IMR-90 (cell line): ENCODE results near the gene CCDC88C. TPM values are rescaled to one million over a fixed set of nuclear protein-coding genes. Genes with fewer than 3 reads are reported as not detected.

ENCODE experiments used
- ATAC-seq: fragments of 200-7000 bp; cut with Tn5 transposase; 2 replicates; pipeline ENCODE4 v1.9.1; 2020; ENCODE audit warnings: low read depth, mild to moderate bottlenecking, moderate library complexity
- BruUV-seq: library from RNA; stranded (reverse); fragments of 400-500 nt; replicated peaks from 2 replicates; lab custom pipeline; 2021; lab: Mats Ljungman, UMichigan
- CTCF ChIA-PET: fragments of 300-600 bp; formaldehyde crosslinking; extraction: SDS; loops from one replicate; lab custom pipeline; 2021; ENCODE audit warnings: antibody characterized with exemption; lab: Yijun Ruan, JAX
- POLR2A ChIA-PET: fragments of 300-600 bp; sonication (Branson Sonifier 250); formaldehyde crosslinking; loops from one replicate; lab custom pipeline; 2022; ENCODE audit warnings: antibody characterized with exemption; ENCODE audit not compliant: unreplicated experiment; lab: Charles Lee
- DNase-seq: peaks from one replicate; pipeline ENCODE4 v3.0.0; 2013
- H2AFZ ChIP-seq: replicated peaks from 2 replicates; pipeline ENCODE3; 2013; ENCODE audit warnings: low read length, mild to moderate bottlenecking; ENCODE audit not compliant: poor library complexity
- H2AK5ac ChIP-seq: 2 replicates; pipeline ENCODE4 v1.6.1; 2013; ENCODE audit warnings: low read depth, low read length, inconsistent platforms
- H2AK9ac ChIP-seq: replicated peaks from 2 replicates; pipeline ENCODE3; 2013; ENCODE audit warnings: mild to moderate bottlenecking, low read depth, low read length, moderate library complexity; ENCODE audit not compliant: poor library complexity
- H2BK120ac ChIP-seq: 2 replicates; pipeline ENCODE4 v1.6.1; 2013; ENCODE audit warnings: low read depth, low read length, inconsistent platforms
- H2BK15ac ChIP-seq: 3 replicates; pipeline ENCODE4 v1.6.1; 2013; ENCODE audit warnings: low read depth, low read length, inconsistent platforms
- H2BK20ac ChIP-seq: 2 replicates; pipeline ENCODE4 v1.6.1; 2013; ENCODE audit warnings: low read depth, mild to moderate bottlenecking, inconsistent platforms, low read length, moderate library complexity
- H2BK5ac ChIP-seq: 2 replicates; pipeline ENCODE4 v1.6.1; 2013; ENCODE audit warnings: mild to moderate bottlenecking, low read depth, low read length, inconsistent platforms; ENCODE audit not compliant: poor library complexity, severe bottlenecking
- H3K14ac ChIP-seq: replicated peaks from 2 replicates; pipeline ENCODE4 v1.6.1; 2013; ENCODE audit warnings: low read depth, low read length, inconsistent platforms
- H3K18ac ChIP-seq: 2 replicates; pipeline ENCODE4 v1.6.1; 2013; ENCODE audit warnings: low read depth, low read length, control low read depth
- H3K23ac ChIP-seq: 2 replicates; pipeline ENCODE4 v1.6.1; 2013; ENCODE audit warnings: low read depth, low read length, inconsistent platforms
- H3K27ac ChIP-seq: 2 replicates; pipeline ENCODE4 v1.5.1; 2013; ENCODE audit warnings: mild to moderate bottlenecking, control low read depth, low read length; ENCODE audit not compliant: insufficient read depth
- H3K27me3 ChIP-seq: 2 replicates; pipeline ENCODE4 v1.6.1; 2013; ENCODE audit warnings: low read length; ENCODE audit not compliant: control insufficient read depth, insufficient read depth
- H3K36me3 ChIP-seq: 2 replicates; pipeline ENCODE4 v1.6.1; 2013; ENCODE audit warnings: low read length, mixed read lengths; ENCODE audit not compliant: control insufficient read depth, insufficient read depth
- H3K4ac ChIP-seq: 2 replicates; pipeline ENCODE4 v1.6.1; 2013; ENCODE audit warnings: low read depth, low read length, inconsistent platforms
- H3K4me1 ChIP-seq: 2 replicates; pipeline ENCODE4 v1.6.1; 2013; ENCODE audit warnings: low read length, mixed read lengths; ENCODE audit not compliant: control insufficient read depth, insufficient read depth
- H3K4me2 ChIP-seq: 2 replicates; pipeline ENCODE4 v1.6.1; 2013; ENCODE audit warnings: low read depth, mild to moderate bottlenecking, control low read depth, low read length, moderate library complexity
- H3K4me3 ChIP-seq: 2 replicates; pipeline ENCODE4 v1.5.1; 2013; ENCODE audit warnings: low read depth, mild to moderate bottlenecking, control low read depth, low read length, moderate library complexity; ENCODE audit not compliant: insufficient read depth
- H3K56ac ChIP-seq: 2 replicates; pipeline ENCODE4 v1.6.1; 2013; ENCODE audit warnings: low read length, inconsistent platforms; ENCODE audit not compliant: insufficient read depth; ENCODE audit errors: extremely low read depth
- H3K79me1 ChIP-seq, 2 experiments: 2 replicates each; pipeline ENCODE4 v1.6.1; 2013; ENCODE audit warnings: low read length in 2 of 2, inconsistent platforms in 1 of 2, low read depth in 1 of 2
- H3K9ac ChIP-seq: 2 replicates; pipeline ENCODE4 v1.6.1; 2013; ENCODE audit warnings: low read depth, low read length, control low read depth
- H3K9me1 ChIP-seq: 2 replicates; pipeline ENCODE4 v1.6.1; 2013; ENCODE audit warnings: low read length, inconsistent platforms; ENCODE audit not compliant: insufficient read depth
- H3K9me3 ChIP-seq: 2 replicates; pipeline ENCODE4 v1.6.1; 2013; ENCODE audit warnings: low read length; ENCODE audit not compliant: control insufficient read depth, insufficient read depth
- H4K20me1 ChIP-seq: 2 replicates; pipeline ENCODE4 v1.6.1; 2013; ENCODE audit warnings: low read length, inconsistent platforms; ENCODE audit not compliant: insufficient read depth
- H4K5ac ChIP-seq: 2 replicates; pipeline ENCODE4 v1.6.1; 2013; ENCODE audit warnings: mild to moderate bottlenecking, low read depth, low read length, control low read depth
- H4K8ac ChIP-seq, 2 experiments: 2 replicates each; pipeline ENCODE4 v1.6.1; 2013; ENCODE audit warnings: low read depth in 2 of 2, low read length in 2 of 2, control low read depth in 1 of 2, inconsistent platforms in 1 of 2
- H4K91ac ChIP-seq: 2 replicates; pipeline ENCODE4 v1.6.1; 2013; ENCODE audit warnings: low read depth, low read length, inconsistent platforms; ENCODE audit not compliant: insufficient read depth
- RFX5 ChIP-seq: IDR thresholded peaks from 2 replicates; pipeline ENCODE4 v1.8.0; 2012; ENCODE audit warnings: low read depth, mild to moderate bottlenecking, low read length, moderate library complexity
- SMC3 ChIP-seq: fragments of 150-350 bp; IDR thresholded peaks from 2 replicates; pipeline ENCODE4 v1.6.1; 2016; ENCODE audit warnings: low read depth, mild to moderate bottlenecking, antibody characterized with exemption, low read length, moderate library complexity
- WGBS, 2 experiments: methylation state at CpG; one replicate each; pipeline versions ENCODE4 v1.1.5 to v1.1.7; 2013; ENCODE audit warnings: missing lambda C conversion rate in 2 of 2; ENCODE audit not compliant: insufficient read length in 1 of 2; ENCODE audit errors: extremely low coverage in 2 of 2; 5-methylcytosine and 5-hydroxymethylcytosine counted together
- dilution Hi-C: fragments of 300-500 bp; cut with HindIII; formaldehyde crosslinking; loops from one replicate; pipeline ENCODE4 v1.14.3; 2018; ENCODE audit warnings: low sequenced_read_pairs; ENCODE audit not compliant: unreplicated experiment
- in situ Hi-C: fragments of 300-500 bp; cut with MboI; formaldehyde crosslinking; loops from 3 replicates; pipeline ENCODE4 v1.14.3; 2019; ENCODE audit warnings: low sequenced_read_pairs, inconsistent platforms, mixed read lengths
- intact Hi-C: fragments of 100-400 bp; cut with micrococcal nuclease; formaldehyde crosslinking; loops from 2 replicates; pipeline ENCODE4 v1.10.0; 2022
- polyA plus RNA-seq, 3 experiments: library from polyadenylated mRNA; depleted of rRNA; stranded (reverse); fragments of >200 nt; gene quantifications; 2 replicates each; pipeline ENCODE4 v1.2.3, GENCODE V29; 2012; ENCODE audit warnings: low replicate concordance in 1 of 3
- total RNA-seq: library from RNA; depleted of rRNA; stranded (reverse); fragments of >200 nt; gene quantifications from 2 replicates; pipeline ENCODE4 v1.2.3, GENCODE V29; 2012
- TF ChIP-seq, protein P1 (sequence below): fragments of 150-350 bp; IDR thresholded peaks from 2 replicates; pipeline ENCODE4 v1.6.1; 2016; ENCODE audit warnings: low read depth, mild to moderate bottlenecking, low read length, moderate library complexity, borderline replicate concordance

Gene CCDC88C
- total and polyA plus RNA-seq, 2 of the 4 experiments (the other 2 are of a cell fraction): 0.17 to 0.18 TPM

DNA sequence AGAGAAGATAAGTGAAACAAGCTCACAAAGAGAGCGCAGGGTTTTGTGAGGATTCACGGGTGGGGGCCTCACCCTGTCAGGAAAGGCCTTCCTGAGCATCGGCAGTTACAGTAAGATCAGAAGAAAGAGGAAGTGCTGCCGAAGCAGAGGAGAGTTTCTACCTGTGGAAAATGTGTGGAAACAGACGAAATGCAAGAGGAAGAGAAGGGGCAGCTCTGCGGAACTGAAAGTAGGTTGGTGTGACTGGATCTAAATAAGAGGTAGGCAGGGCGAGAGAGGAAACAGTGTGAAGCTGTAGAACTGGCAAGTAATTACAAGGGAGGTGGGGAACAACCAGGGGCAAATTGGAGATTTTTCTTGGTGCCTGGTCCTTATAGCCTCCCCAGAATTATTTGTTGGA, 175.8 kb downstream of the CCDC88C start:
- in situ Hi-C loops: no loop called here
- intact Hi-C loops: no loop called here
- H3K4ac ChIP-seq: no peak overlapping the region
- ChIA-PET POLR2A (no interaction called here), CTCF (no interaction called here)
- no peak overlapping the region for H4K5ac ChIP-seq
- H3K27ac ChIP-seq: no peak overlapping the region
- no peak overlapping the region for H4K91ac ChIP-seq
- H3K9ac ChIP-seq: no peak overlapping the region
- H3K14ac ChIP-seq: no peak overlapping the region
- no peak overlapping the region for H3K56ac ChIP-seq
- no peak overlapping the region for H4K8ac ChIP-seq
- 81% methylated on average over 4 of the region's 7 CpGs; no CpG with 5 or more reads in 1 of the 2 experiments for WGBS, 2 experiments
- peaks cover 9% of the 10 kb centered on the region for H3K9me1 ChIP-seq
- no peaks in the 10 kb centered on the region for H3K36me3 ChIP-seq
- H3K23ac ChIP-seq: no peak overlapping the region
- H4K20me1 ChIP-seq: no peaks in the 10 kb centered on the region
- no peak overlapping the region for H3K18ac ChIP-seq
- no peaks in the 10 kb centered on the region for H3K27me3 ChIP-seq
- H3K79me1 ChIP-seq: 0 out of 4 replicates have a peak, but pooled peaks cover 0 to 5% of the 10 kb centered on the region in 2 experiments
- no TSS peak for BruUV-seq
- H2BK15ac ChIP-seq: no peak overlapping the region
- no peak overlapping the region for H2AK5ac ChIP-seq
- DNase-seq (no peak), ATAC-seq (no peak)
- H2BK120ac ChIP-seq: no peak overlapping the region
- peaks cover 12% of the 10 kb centered on the region for H3K4me1 ChIP-seq
- H2AFZ ChIP-seq: no peak overlapping the region
- no peak overlapping the region for H2BK5ac ChIP-seq
- no peaks in the 10 kb centered on the region for H3K9me3 ChIP-seq
- H2BK20ac ChIP-seq: no peak overlapping the region
- TF ChIP-seq, protein P1, sequence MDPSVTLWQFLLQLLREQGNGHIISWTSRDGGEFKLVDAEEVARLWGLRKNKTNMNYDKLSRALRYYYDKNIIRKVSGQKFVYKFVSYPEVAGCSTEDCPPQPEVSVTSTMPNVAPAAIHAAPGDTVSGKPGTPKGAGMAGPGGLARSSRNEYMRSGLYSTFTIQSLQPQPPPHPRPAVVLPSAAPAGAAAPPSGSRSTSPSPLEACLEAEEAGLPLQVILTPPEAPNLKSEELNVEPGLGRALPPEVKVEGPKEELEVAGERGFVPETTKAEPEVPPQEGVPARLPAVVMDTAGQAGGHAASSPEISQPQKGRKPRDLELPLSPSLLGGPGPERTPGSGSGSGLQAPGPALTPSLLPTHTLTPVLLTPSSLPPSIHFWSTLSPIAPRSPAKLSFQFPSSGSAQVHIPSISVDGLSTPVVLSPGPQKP: no peak
- TF ChIP-seq SMC3: no peak
- no peak for TF ChIP-seq RFX5
- dilution Hi-C loops: no loop called here
- no peak overlapping the region for H3K4me3 ChIP-seq
- no peak overlapping the region for H2AK9ac ChIP-seq
- no peak overlapping the region for H3K4me2 ChIP-seq
